ENCODE results near the gene PPP2R5B. TPM values are rescaled to one million over a fixed set of nuclear protein-coding genes. Genes with fewer than 3 reads are reported as not detected.
A peak's percentile ranks its signal among the peaks of the same experiment; 100 is the strongest.

The PPP2R5B gene
- total and polyA plus RNA-seq, 9 of the 15 experiments (the other 6 are each of a cell fraction or from before 2014, with no cell fraction given): 0.10 to 7.8 (median 3.3) TPM

DNA sequence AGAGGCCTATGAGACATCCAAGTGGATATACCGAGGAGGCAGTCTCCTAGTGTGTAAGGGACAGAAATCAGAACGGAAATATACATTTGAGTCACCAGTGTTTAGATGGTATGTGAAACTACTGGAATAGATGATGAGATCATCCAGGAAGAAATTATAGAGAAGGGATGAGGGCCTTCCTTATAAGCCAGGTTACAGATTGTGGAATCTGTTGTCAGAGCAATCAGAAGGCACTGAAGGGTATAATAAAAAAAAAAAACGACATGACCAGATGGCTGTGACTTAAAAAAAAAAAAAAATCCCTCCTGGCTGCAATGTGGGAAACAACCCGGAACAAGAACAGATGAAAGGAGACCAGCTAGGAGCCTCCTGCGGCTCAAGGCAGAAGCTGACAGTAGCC lies 44.7 kb downstream of the PPP2R5B start (continued):
- TF ChIP-seq ZNF384 (IDR thresholded peaks at IDR 0.05; ENCODE audit: low read depth, low read length): no peak

DNA sequence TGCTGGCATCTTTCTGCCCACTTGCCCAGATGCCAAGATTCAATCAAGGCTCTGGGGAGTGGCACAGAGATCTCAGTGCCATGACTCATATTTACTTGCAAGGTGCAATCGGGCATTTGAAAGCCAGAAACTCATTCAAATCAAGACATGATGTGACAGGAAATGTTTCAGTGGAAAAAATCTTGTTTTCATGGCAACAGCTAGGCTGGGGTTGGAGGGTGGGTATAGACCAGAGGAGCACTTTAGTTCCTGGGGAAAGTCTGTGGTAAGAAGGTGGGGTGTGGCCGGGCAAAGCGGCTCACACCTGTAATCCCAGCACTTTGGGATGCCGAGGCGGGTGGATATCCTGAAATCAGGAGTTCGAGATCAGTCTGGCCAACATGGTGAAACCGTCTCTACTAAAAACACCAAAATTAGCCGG lies 46.3 kb downstream of the PPP2R5B start:
- no peak overlapping the region for H3K27ac ChIP-seq (ENCODE audit: extremely low read depth, low read depth, low read length)
- intact Hi-C loops (cut with micrococcal nuclease) (no loop called here), in situ Hi-C loops (cut with MboI) (no loop called here)
- H4K20me1 ChIP-seq (replicated peaks; ENCODE audit: control insufficient read depth, insufficient read depth, low read length): no peaks in the 10 kb centered on the region
- BruUV-seq (replicated peaks): no TSS peak
- H3K4me3 ChIP-seq: no peak overlapping the region
- H2AFZ ChIP-seq (ENCODE audit: low read depth, low read length): no peak overlapping the region
- no peaks in the 10 kb centered on the region for H3K9me1 ChIP-seq (ENCODE audit: control insufficient read depth, insufficient read depth, low read length)
- no peak for DNase-seq (ENCODE audit: extremely low read depth in 1 of 4, low spot score in 3 of 4)
- H3K79me2 ChIP-seq (ENCODE audit: control insufficient read depth, insufficient read depth, low read length): no peaks in the 10 kb centered on the region
- ATAC-seq: no peak
- H3K4me2 ChIP-seq (ENCODE audit: insufficient read depth, low read length): no peak overlapping the region
- H3K36me3 ChIP-seq (ENCODE audit: control insufficient read depth, insufficient read depth, low read length): no peaks in the 10 kb centered on the region
- H3K9me3 ChIP-seq (replicated peaks; ENCODE audit: control insufficient read depth, insufficient read depth, low read depth, low read length): no peaks in the 10 kb centered on the region
- H3K9ac ChIP-seq (ENCODE audit: insufficient read depth in 1 of 2, low read depth in 2 of 2, low read length in 2 of 2): 0 out of 4 replicates have a peak overlapping the region, but pooled peaks of 1 of the 2 experiments have one; percentile 4
- CTCF ChIA-PET (ENCODE audit: low intra/inter-chr PET ratio): no interaction called here
- TF ChIP-seq, protein P1, sequence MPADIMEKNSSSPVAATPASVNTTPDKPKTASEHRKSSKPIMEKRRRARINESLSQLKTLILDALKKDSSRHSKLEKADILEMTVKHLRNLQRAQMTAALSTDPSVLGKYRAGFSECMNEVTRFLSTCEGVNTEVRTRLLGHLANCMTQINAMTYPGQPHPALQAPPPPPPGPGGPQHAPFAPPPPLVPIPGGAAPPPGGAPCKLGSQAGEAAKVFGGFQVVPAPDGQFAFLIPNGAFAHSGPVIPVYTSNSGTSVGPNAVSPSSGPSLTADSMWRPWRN (IDR thresholded peaks at IDR 0.05; ENCODE audit: low read depth): no peak
- no peak for TF ChIP-seq TARDBP (IDR thresholded peaks at IDR 0.05)
- no peak for TF ChIP-seq PPARD (CRISPR knock-in tag; IDR thresholded peaks at IDR 0.05)
- no peak for TF ChIP-seq SAP30 (IDR thresholded peaks at IDR 0.05; ENCODE audit: borderline replicate concordance, insufficient read depth, low read depth, low read length, poor library complexity, severe bottlenecking)
- TF ChIP-seq ESRRB (CRISPR knock-in tag; IDR thresholded peaks at IDR 0.05; ENCODE audit: borderline replicate concordance): no peak
- no peak for TF ChIP-seq THRAP3 (IDR thresholded peaks at IDR 0.05; ENCODE audit: borderline replicate concordance)
- TF ChIP-seq, protein P2, sequence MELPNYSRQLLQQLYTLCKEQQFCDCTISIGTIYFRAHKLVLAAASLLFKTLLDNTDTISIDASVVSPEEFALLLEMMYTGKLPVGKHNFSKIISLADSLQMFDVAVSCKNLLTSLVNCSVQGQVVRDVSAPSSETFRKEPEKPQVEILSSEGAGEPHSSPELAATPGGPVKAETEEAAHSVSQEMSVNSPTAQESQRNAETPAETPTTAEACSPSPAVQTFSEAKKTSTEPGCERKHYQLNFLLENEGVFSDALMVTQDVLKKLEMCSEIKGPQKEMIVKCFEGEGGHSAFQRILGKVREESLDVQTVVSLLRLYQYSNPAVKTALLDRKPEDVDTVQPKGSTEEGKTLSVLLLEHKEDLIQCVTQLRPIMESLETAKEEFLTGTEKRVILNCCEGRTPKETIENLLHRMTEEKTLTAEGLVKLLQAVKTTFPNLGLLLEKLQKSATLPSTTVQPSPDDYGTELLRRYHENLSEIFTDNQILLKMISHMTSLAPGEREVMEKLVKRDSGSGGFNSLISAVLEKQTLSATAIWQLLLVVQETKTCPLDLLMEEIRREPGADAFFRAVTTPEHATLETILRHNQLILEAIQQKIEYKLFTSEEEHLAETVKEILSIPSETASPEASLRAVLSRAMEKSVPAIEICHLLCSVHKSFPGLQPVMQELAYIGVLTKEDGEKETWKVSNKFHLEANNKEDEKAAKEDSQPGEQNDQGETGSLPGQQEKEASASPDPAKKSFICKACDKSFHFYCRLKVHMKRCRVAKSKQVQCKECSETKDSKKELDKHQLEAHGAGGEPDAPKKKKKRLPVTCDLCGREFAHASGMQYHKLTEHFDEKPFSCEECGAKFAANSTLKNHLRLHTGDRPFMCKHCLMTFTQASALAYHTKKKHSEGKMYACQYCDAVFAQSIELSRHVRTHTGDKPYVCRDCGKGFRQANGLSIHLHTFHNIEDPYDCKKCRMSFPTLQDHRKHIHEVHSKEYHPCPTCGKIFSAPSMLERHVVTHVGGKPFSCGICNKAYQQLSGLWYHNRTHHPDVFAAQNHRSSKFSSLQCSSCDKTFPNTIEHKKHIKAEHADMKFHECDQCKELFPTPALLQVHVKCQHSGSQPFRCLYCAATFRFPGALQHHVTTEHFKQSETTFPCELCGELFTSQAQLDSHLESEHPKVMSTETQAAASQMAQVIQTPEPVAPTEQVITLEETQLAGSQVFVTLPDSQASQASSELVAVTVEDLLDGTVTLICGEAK (IDR thresholded peaks at IDR 0.05): no peak
- TF ChIP-seq, protein P2 (CRISPR knock-in tag; IDR thresholded peaks at IDR 0.05): no peak
- no peak for TF ChIP-seq RBM25 (IDR thresholded peaks at IDR 0.05; ENCODE audit: low read depth, low read length, severe bottlenecking)
- no peak for TF ChIP-seq NCOA1 (IDR thresholded peaks at IDR 0.05; ENCODE audit: low read depth)
- no peak for FAIRE-seq
- POLR2A ChIA-PET: interaction anchor here (1.4 kb wide), 1 partner anchor 26 kb away, joined by 4 read pairs; the partner anchor contains the start of gene BATF2
- 54% methylated on average over 8 of the region's 8 CpGs for WGBS (ENCODE audit: insufficient coverage, low coverage, missing lambda C conversion rate)
- no peaks in the 10 kb centered on the region for H3K27me3 ChIP-seq (ENCODE audit: control insufficient read depth in 2 of 2, insufficient read depth in 2 of 2, low read length in 2 of 2)
- peaks cover 4 to 12% of the 10 kb centered on the region in 2 experiments; a peak in 4 of 5 replicates for H3K4me1 ChIP-seq (replicated peaks in 1 of 2; ENCODE audit: control insufficient read depth in 2 of 2, insufficient read depth in 2 of 2, low read length in 2 of 2)
